ENCODE measurements around the gene SAMD5.

Gene SAMD5

DNA sequence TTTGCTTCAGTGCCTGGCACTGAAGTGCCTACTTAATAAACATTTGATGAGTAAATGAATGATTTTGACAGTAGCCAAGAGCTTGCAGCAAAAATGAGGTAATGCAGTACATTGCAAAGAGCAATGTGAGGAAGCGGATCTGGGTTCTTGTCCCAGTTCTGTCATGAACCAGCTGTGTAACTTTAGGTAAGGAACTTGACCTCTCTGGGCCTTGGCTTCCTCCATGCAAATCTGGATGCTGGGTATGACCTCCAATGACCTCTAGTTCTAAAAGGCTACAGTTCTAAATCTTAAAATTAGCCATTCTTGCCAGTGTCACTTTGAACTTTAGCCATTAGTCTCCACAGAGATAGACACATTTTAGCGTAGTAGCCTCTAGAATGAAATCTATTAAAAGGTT is 3.6 kb upstream of the SAMD5 start:
- peaks cover 5% of the 10 kb centered on the region for H3K4me1 ChIP-seq (ENCODE audit: control insufficient read depth, insufficient read depth, low read length)
- H3K27ac ChIP-seq (ENCODE audit: insufficient read depth, low read depth, low read length, poor library complexity, severe bottlenecking): no peak overlapping the region
- peaks cover 86% of the 10 kb centered on the region for H3K27me3 ChIP-seq (ENCODE audit: control insufficient read depth, insufficient read depth, low read length, poor library complexity, severe bottlenecking)
- no peak overlapping the region for H3K4me3 ChIP-seq (ENCODE audit: insufficient read depth, low read depth, low read length)
- no peaks in the 10 kb centered on the region for H3K36me3 ChIP-seq (ENCODE audit: control insufficient read depth, insufficient read depth, low read length)
- WGBS, 2 experiments: 85 to 98% methylated on average over 2 of the region's 2 CpGs
- no peaks in the 10 kb centered on the region for H3K9me3 ChIP-seq (ENCODE audit: control insufficient read depth, low read length)

DNA sequence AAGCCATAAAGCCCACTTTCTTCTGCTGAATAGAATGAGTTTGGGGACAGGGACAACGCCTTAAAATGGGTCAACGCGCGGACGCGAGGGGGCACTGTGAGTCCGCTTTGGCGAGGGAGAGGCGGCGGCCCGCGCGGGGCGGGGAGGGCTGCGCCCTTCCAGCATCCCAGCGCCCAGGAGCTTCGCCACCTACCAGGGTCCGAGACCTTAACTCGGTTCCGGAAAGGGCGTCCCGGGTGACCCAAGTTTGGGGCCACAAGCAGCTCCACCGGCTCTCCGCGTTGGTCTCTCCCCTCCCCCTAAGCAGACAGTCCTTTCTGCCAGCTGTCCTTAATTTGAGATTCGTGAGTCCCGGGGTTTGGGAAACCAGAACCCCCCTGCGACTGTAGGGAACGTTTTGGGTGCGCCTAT is 1.8 kb upstream of the SAMD5 start:
- Histone ChIP-seq H3K27ac (ENCODE audit: insufficient read depth, low read depth, low read length, poor library complexity, severe bottlenecking) (no peak overlapping the region), H3K4me3 (ENCODE audit: insufficient read depth, low read depth, low read length) (peak overlapping the region; percentile 54), H3K4me1 (ENCODE audit: control insufficient read depth, insufficient read depth, low read length) (peaks cover 5% of the 10 kb centered on the region), H3K9me3 (ENCODE audit: control insufficient read depth, low read length) (no peaks in the 10 kb centered on the region), H3K36me3 (ENCODE audit: control insufficient read depth, insufficient read depth, low read length) (no peaks in the 10 kb centered on the region), H3K27me3 (ENCODE audit: control insufficient read depth, insufficient read depth, low read length, poor library complexity, severe bottlenecking) (peaks cover 99% of the 10 kb centered on the region)
- 1% methylated on average over 30 of the region's 30 CpGs for WGBS, 2 experiments

DNA sequence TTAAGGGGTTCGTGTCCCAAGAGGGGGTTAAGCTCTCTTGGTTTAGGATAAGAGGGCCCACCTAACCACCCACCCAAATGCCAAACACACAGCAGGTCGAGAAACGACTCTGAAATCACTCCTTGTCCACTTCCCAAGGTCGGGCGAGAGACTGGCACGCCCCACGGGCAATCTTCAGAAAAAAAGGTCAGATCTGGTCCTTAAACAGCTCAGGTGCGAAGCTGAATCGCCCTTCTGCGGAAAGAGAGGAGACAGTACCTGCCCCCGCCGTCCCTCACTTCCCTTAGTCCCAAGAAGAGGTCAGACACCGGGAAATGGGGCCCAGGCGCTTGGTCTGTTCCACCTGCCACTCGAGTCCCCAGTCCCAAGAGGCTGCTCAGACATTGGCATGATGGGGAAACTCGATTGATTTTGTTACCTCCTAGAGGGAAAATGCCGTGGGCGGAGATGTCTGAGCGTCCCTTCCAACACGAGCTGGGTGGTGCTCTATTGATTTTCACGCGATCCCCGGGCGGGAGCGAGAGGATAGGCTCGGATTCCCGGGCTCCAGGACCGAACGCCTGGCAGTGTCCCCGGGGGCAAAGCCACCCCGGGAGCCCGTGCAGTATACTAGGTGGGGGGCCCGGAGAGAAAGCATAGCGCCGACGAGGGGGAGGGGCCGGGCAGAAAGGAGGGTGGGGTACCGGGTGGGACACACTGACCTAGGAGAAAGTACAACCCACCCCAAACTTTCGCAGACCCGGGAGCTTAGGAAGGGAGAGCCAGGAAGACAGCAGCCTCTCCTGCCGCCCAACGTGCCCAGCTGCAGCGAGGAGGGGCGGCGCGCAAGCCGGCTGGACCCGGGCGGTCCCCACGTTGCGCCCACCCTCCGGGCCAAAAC is 1.1 kb upstream of the SAMD5 start:
- no peaks in the 10 kb centered on the region for H3K36me3 ChIP-seq (ENCODE audit: control insufficient read depth, insufficient read depth, low read length)
- no peak overlapping the region for H3K27ac ChIP-seq (ENCODE audit: insufficient read depth, low read depth, low read length, poor library complexity, severe bottlenecking)
- H3K9me3 ChIP-seq (ENCODE audit: control insufficient read depth, low read length): no peaks in the 10 kb centered on the region
- peaks cover 99% of the 10 kb centered on the region for H3K27me3 ChIP-seq (ENCODE audit: control insufficient read depth, insufficient read depth, low read length, poor library complexity, severe bottlenecking)
- 2 to 3% methylated on average over 52 of the region's 52 CpGs for WGBS, 2 experiments
- peaks cover 5% of the 10 kb centered on the region for H3K4me1 ChIP-seq (ENCODE audit: control insufficient read depth, insufficient read depth, low read length)
- peak overlapping the region; percentile 54 for H3K4me3 ChIP-seq (ENCODE audit: insufficient read depth, low read depth, low read length)

DNA sequence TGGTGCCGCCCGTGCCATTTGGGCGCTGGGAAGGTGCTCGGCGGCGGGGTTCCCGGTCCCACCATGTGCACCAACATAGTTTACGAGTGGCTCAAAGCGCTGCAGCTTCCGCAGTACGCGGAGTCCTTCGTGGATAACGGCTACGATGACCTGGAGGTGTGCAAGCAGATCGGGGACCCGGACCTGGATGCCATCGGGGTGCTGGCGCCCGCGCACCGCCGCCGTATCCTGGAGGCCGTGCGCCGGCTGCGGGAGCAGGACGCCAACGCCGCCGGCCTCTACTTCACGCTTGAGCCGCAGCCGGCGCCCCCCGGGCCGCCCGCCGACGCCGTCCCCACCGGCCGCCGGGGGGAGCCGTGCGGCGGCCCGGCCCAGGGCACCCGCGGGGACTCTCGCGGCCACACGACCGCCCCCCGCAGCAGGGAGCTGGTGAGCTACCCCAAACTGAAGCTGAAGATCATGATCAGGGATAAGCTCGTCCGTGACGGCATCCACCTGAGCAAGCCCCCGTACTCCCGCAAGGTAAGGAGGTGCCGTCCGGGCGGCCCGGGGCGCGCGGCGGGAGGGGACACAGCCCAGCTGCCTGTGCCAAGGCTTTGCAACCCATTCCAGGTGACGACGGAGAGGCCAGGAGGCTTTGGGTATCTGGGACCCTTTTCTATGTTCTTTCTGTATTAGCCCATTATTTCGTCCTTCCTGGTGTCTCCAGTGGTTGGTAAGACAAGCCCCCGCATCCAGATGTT is 547 bp downstream of the SAMD5 start:
- 2% methylated on average over 73 of the region's 73 CpGs for WGBS, 2 experiments

DNA sequence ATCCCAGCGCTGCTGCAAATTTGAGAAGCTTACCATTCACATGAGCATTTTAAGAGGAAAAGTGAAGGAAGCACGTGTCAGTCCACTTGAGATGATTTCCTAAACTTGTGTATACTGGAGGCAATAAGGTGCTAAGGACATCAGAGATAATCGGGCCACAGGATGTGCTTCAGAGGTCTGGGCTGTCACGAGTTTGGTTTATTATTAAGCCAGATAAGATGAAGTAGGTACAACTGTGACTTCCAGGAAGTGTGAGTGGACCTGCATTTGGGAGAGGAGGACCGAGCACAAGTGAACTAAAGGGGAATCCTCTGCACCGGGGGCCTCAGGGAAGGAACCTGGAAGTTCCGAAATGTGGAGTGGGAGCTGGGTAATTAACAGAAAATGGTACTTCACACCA is 1.4 kb downstream of the SAMD5 start:
- Histone ChIP-seq H3K4me3 (ENCODE audit: insufficient read depth, low read depth, low read length) (no peak overlapping the region), H3K36me3 (ENCODE audit: control insufficient read depth, insufficient read depth, low read length) (no peaks in the 10 kb centered on the region), H3K27me3 (ENCODE audit: control insufficient read depth, insufficient read depth, low read length, poor library complexity, severe bottlenecking) (peaks cover 75% of the 10 kb centered on the region), H3K4me1 (ENCODE audit: control insufficient read depth, insufficient read depth, low read length) (peaks cover 5% of the 10 kb centered on the region), H3K27ac (ENCODE audit: insufficient read depth, low read depth, low read length, poor library complexity, severe bottlenecking) (no peak overlapping the region), H3K9me3 (ENCODE audit: control insufficient read depth, low read length) (no peaks in the 10 kb centered on the region)
- WGBS, 2 experiments: 79 to 81% methylated on average over 7 of the region's 7 CpGs

More for the DNA sequence above, 547 bp downstream of the SAMD5 start:
- Histone ChIP-seq H3K36me3 (ENCODE audit: control insufficient read depth, insufficient read depth, low read length) (no peaks in the 10 kb centered on the region), H3K4me3 (ENCODE audit: insufficient read depth, low read depth, low read length) (peak overlapping the region; percentile 54), H3K27me3 (ENCODE audit: control insufficient read depth, insufficient read depth, low read length, poor library complexity, severe bottlenecking) (peaks cover 83% of the 10 kb centered on the region), H3K4me1 (ENCODE audit: control insufficient read depth, insufficient read depth, low read length) (peaks cover 5% of the 10 kb centered on the region), H3K27ac (ENCODE audit: insufficient read depth, low read depth, low read length, poor library complexity, severe bottlenecking) (no peak overlapping the region), H3K9me3 (ENCODE audit: control insufficient read depth, low read length) (no peaks in the 10 kb centered on the region)

DNA sequence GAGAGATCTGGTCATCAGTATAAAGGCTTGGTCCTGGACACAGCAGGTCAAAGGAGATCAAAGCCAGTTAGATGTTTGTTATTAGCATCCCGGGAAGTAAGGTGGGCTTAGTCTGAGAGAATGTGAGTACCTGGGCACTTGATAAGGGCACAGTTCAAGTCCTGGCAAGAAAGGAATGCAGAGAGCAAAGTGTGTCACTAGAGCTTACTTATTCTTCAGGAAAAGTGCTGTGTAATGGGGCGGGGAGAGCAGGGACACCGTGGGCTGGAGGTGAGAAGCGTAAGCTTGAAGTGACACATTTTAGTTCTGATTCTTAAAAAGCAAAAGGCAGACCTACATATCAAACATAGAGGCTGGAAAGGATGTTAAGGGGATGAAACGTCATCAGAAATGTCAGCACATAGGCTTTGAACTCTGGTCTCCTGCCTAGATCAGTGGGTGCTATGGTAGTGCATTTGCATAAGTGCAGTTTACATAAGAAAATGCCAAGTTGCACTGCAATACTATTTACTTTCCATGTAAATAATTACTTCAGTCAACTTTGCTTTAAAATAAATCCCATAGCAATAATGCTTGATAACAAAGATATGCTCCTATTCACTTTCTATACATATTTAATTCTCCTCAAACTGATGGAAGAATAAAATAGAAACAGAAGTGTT is 2.6 kb downstream of the SAMD5 start:
- Histone ChIP-seq H3K9me3 (ENCODE audit: control insufficient read depth, low read length) (no peaks in the 10 kb centered on the region), H3K4me1 (ENCODE audit: control insufficient read depth, insufficient read depth, low read length) (peaks cover 5% of the 10 kb centered on the region), H3K4me3 (ENCODE audit: insufficient read depth, low read depth, low read length) (no peak overlapping the region), H3K36me3 (ENCODE audit: control insufficient read depth, insufficient read depth, low read length) (no peaks in the 10 kb centered on the region), H3K27me3 (ENCODE audit: control insufficient read depth, insufficient read depth, low read length, poor library complexity, severe bottlenecking) (peaks cover 64% of the 10 kb centered on the region), H3K27ac (ENCODE audit: insufficient read depth, low read depth, low read length, poor library complexity, severe bottlenecking) (no peak overlapping the region)
- WGBS, 2 experiments: 73 to 74% methylated on average over 5 of the region's 5 CpGs

DNA sequence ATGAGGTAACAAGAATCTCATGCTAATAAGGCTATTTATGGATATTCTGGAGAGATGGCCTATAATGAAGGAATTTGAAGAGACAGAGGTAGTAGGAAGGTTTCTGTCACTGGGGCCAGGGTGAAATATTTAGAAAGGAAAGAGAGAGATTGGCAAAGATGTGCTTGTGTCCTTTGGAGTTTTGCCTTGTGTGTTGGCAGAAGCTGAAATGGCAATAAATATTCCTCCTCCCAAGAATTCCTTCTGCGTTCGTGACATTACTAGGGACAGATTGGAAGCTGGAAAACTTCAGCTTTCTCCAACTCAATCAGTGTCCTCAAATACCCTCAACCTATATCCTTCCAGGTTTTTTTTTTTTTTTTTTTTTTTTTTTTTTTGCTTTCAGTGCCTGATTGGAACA is 6.3 kb downstream of the SAMD5 start:
- peaks cover 26% of the 10 kb centered on the region for H3K27me3 ChIP-seq (ENCODE audit: control insufficient read depth, insufficient read depth, low read length, poor library complexity, severe bottlenecking)
- H3K36me3 ChIP-seq (ENCODE audit: control insufficient read depth, insufficient read depth, low read length): no peaks in the 10 kb centered on the region

DNA sequence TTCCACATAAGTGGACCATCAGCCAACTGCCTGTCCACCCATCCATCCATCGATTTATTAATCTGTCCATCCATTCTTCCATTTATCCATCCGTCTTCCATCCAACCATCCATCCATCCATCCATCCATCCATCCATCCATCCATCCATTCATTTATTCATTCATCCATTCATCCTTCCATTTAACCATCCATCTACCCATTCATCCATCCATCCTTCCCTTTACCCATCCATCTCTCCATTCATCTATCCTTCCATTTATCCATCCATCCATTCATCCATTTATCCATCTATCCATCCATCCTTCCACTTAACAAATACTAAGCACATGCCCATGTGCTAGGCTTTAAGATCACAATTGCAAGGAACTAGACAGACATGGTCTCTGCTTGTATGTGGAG is 6.8 kb downstream of the SAMD5 start:
- Histone ChIP-seq H3K27me3 (ENCODE audit: control insufficient read depth, insufficient read depth, low read length, poor library complexity, severe bottlenecking) (peaks cover 21% of the 10 kb centered on the region), H3K27ac (ENCODE audit: insufficient read depth, low read depth, low read length, poor library complexity, severe bottlenecking) (no peak overlapping the region), H3K4me3 (ENCODE audit: insufficient read depth, low read depth, low read length) (no peak overlapping the region), H3K4me1 (ENCODE audit: control insufficient read depth, insufficient read depth, low read length) (no peaks in the 10 kb centered on the region), H3K36me3 (ENCODE audit: control insufficient read depth, insufficient read depth, low read length) (no peaks in the 10 kb centered on the region), H3K9me3 (ENCODE audit: control insufficient read depth, low read length) (no peaks in the 10 kb centered on the region)
- WGBS, 2 experiments: 87 to 90% methylated on average over 2 of the region's 2 CpGs

More for the DNA sequence above, 6.3 kb downstream of the SAMD5 start:
- H3K4me3 ChIP-seq (ENCODE audit: insufficient read depth, low read depth, low read length): no peak overlapping the region
- 86 to 87% methylated on average over 2 of the region's 2 CpGs for WGBS, 2 experiments
- H3K4me1 ChIP-seq (ENCODE audit: control insufficient read depth, insufficient read depth, low read length): no peaks in the 10 kb centered on the region
- no peaks in the 10 kb centered on the region for H3K9me3 ChIP-seq (ENCODE audit: control insufficient read depth, low read length)
- no peak overlapping the region for H3K27ac ChIP-seq (ENCODE audit: insufficient read depth, low read depth, low read length, poor library complexity, severe bottlenecking)

DNA sequence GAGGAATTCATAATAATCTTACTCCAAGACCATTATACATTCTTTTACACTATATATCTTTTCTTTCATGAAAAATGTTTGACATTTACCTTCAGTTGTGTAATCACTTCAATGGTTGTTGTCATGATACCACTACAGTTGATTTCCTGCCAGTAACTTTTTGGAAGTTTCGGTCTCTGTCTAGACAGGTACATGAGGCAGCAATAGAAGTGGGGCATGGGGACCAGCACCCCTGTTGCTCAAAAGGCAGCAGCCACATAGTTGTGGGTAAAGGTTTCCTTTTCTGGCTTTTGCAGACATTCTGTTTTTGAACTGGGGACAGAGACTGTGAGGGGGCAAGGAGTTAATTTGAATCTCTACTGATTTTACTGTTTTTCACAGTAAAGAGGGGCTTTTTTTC is 14.1 kb downstream of the SAMD5 start:
- Histone ChIP-seq H3K27ac (ENCODE audit: insufficient read depth, low read depth, low read length, poor library complexity, severe bottlenecking) (no peak overlapping the region), H3K4me1 (ENCODE audit: control insufficient read depth, insufficient read depth, low read length) (no peaks in the 10 kb centered on the region), H3K4me3 (ENCODE audit: insufficient read depth, low read depth, low read length) (no peak overlapping the region), H3K9me3 (ENCODE audit: control insufficient read depth, low read length) (no peaks in the 10 kb centered on the region), H3K36me3 (ENCODE audit: control insufficient read depth, insufficient read depth, low read length) (no peaks in the 10 kb centered on the region), H3K27me3 (ENCODE audit: control insufficient read depth, insufficient read depth, low read length, poor library complexity, severe bottlenecking) (no peaks in the 10 kb centered on the region)
- WGBS, 2 experiments: 79 to 94% methylated on average over 1 of the region's 1 CpG
